Measurements from ENCODE around the gene DISC1. TPM values are rescaled to one million over a fixed set of nuclear protein-coding genes. Genes with fewer than 3 reads are reported as not detected.

Gene DISC1
- total RNA-seq, 1 donor from 2014 or later: 3.5 TPM

GRCh38 chr1:231606712-231607111, 19.9 kb upstream of the DISC1 start:
- intact Hi-C loops (cut with micrococcal nuclease): no loop called here
- no peak for TF ChIP-seq CTCF (IDR thresholded peaks at IDR 0.05; ENCODE audit: borderline replicate concordance)
- Histone ChIP-seq H3K36me3 (no peaks in the 10 kb centered on the region), H3K27me3 (ENCODE audit: low read depth) (no peaks in the 10 kb centered on the region), H3K4me1 (peaks cover 21% of the 10 kb centered on the region), H3K27ac (replicated peaks) (no peak overlapping the region), H3K4me3 (no peak overlapping the region), H3K9me3 (replicated peaks) (no peaks in the 10 kb centered on the region)
- no peak for DNase-seq

GRCh38 chr1:231610388-231610787, 16.2 kb upstream of the DISC1 start:
- Histone ChIP-seq H3K27ac (replicated peaks) (no peak overlapping the region), H3K9me3 (replicated peaks) (no peaks in the 10 kb centered on the region), H3K36me3 (no peaks in the 10 kb centered on the region), H3K27me3 (ENCODE audit: low read depth) (no peaks in the 10 kb centered on the region), H3K4me3 (no peak overlapping the region), H3K4me1 (no peaks in the 10 kb centered on the region)
- intact Hi-C loops (cut with micrococcal nuclease): no loop called here
- no peak for TF ChIP-seq CTCF (IDR thresholded peaks at IDR 0.05; ENCODE audit: borderline replicate concordance)
- no peak for DNase-seq

GRCh38 chr1:231611111-231611510, 15.5 kb upstream of the DISC1 start:
- Histone ChIP-seq H3K27ac (replicated peaks) (no peak overlapping the region), H3K36me3 (no peaks in the 10 kb centered on the region), H3K9me3 (replicated peaks) (no peaks in the 10 kb centered on the region), H3K4me1 (no peaks in the 10 kb centered on the region), H3K27me3 (ENCODE audit: low read depth) (no peaks in the 10 kb centered on the region), H3K4me3 (no peak overlapping the region)
- intact Hi-C loops (cut with micrococcal nuclease): no loop called here
- no peak for DNase-seq
- TF ChIP-seq CTCF (IDR thresholded peaks at IDR 0.05; ENCODE audit: borderline replicate concordance): no peak

- Histone ChIP-seq H3K27me3 (ENCODE audit: low read depth) (no peaks in the 10 kb centered on the region), H3K36me3 (no peaks in the 10 kb centered on the region), H3K4me3 (no peak overlapping the region), H3K4me1 (peaks cover 5% of the 10 kb centered on the region), H3K9me3 (replicated peaks) (no peaks in the 10 kb centered on the region), H3K27ac (replicated peaks) (no peak overlapping the region)
- TF ChIP-seq CTCF (IDR thresholded peaks at IDR 0.05; ENCODE audit: borderline replicate concordance): no peak
- intact Hi-C loops (cut with micrococcal nuclease): no loop called here
- no peak for DNase-seq
These were observed 14.7 kb upstream of the DISC1 start for GRCh38 chr1:231611851-231612250.

- Histone ChIP-seq H3K27me3 (ENCODE audit: low read depth) (no peaks in the 10 kb centered on the region), H3K36me3 (no peaks in the 10 kb centered on the region), H3K4me3 (no peak overlapping the region), H3K9me3 (replicated peaks) (no peaks in the 10 kb centered on the region), H3K27ac (replicated peaks) (no peak overlapping the region), H3K4me1 (peaks cover 5% of the 10 kb centered on the region)
- DNase-seq: no peak
- no peak for TF ChIP-seq CTCF (IDR thresholded peaks at IDR 0.05; ENCODE audit: borderline replicate concordance)
- intact Hi-C loops (cut with micrococcal nuclease): no loop called here
These were observed 14.0 kb upstream of the DISC1 start for GRCh38 chr1:231612393-231613089.
